K562 (cell line): Measurements from ENCODE around the gene HPSE2. TPM values are rescaled to one million over a fixed set of nuclear protein-coding genes. Genes with fewer than 3 reads are reported as not detected.

Experiments
- ATAC-seq: fragments of 200-7000 bp; cut with Tn5 transposase; 3 replicates; pipeline ENCODE4 v1.9.1; 2020; ENCODE audit warnings: moderate library complexity
- BruUV-seq: library from RNA; stranded (reverse); fragments of 400-500 nt; replicated peaks from 2 replicates; lab custom pipeline; 2021; lab: Mats Ljungman, UMichigan
- CTCF ChIA-PET: fragments of 300-600 bp; formaldehyde crosslinking; extraction: SDS; loops from one replicate; lab custom pipeline; 2021; ENCODE audit warnings: low intra/inter-chr PET ratio; lab: Yijun Ruan, JAX
- POLR2A ChIA-PET: fragments of 300-600, 350-650 bp; sonication (Branson Sonifier 250); formaldehyde crosslinking; extraction: SDS; loops from one replicate; lab custom pipeline; 2021; ENCODE audit warnings: antibody characterized with exemption, inconsistent platforms; lab: Yijun Ruan, JAX
- DNase-seq, 4 experiments: peaks; one replicate each; pipeline versions ENCODE4 v3.0.0 to v3.0.0-alpha.2; 2011 to 2018; ENCODE audit warnings: low spot score in 3 of 4, mixed read lengths in 3 of 4; ENCODE audit errors: extremely low read depth in 1 of 4
- FAIRE-seq: peaks from 2 replicates; lab custom pipeline; 2011; peaks lifted over from hg19 to GRCh38; lab: Jason Lieb, UNC
- H2AFZ ChIP-seq: 2 replicates; pipeline ENCODE4 v1.6.0; 2011; ENCODE audit warnings: low read depth, low read length, control low read depth, inconsistent platforms
- H3K27ac ChIP-seq: fragments of 200-600 bp; 3 replicates; pipeline ENCODE4 v1.8.0; 2011; ENCODE audit warnings: low read depth, mild to moderate bottlenecking, control low read depth, inconsistent platforms, low read length, moderate library complexity, mixed read lengths; ENCODE audit errors: extremely low read depth
- H3K27me3 ChIP-seq, 2 experiments: fragments of 300-600 bp in 1 of 2; 2 replicates in 1 of 2; 3 replicates in 1 of 2; pipeline versions ENCODE4 v1.6.0 to v1.8.0; 2011; ENCODE audit warnings: inconsistent platforms in 2 of 2, low read length in 2 of 2, mild to moderate bottlenecking in 1 of 2, mixed read lengths in 1 of 2, moderate library complexity in 1 of 2; ENCODE audit not compliant: control insufficient read depth in 2 of 2, insufficient read depth in 2 of 2
- H3K36me3 ChIP-seq: fragments of 300-600 bp; 3 replicates; pipeline ENCODE4 v1.8.0; 2011; ENCODE audit warnings: mild to moderate bottlenecking, low read length, inconsistent platforms; ENCODE audit not compliant: control insufficient read depth, insufficient read depth
- H3K4me1 ChIP-seq, 2 experiments: fragments of 200-600 bp in 1 of 2; replicated peaks in 1 of 2; 2 replicates in 1 of 2; 3 replicates in 1 of 2; pipeline versions ENCODE4 v1.5.1 to v1.8.0; 2011; ENCODE audit warnings: inconsistent platforms in 2 of 2, low read length in 2 of 2, mild to moderate bottlenecking in 1 of 2, mixed read lengths in 1 of 2, moderate library complexity in 1 of 2; ENCODE audit not compliant: control insufficient read depth in 2 of 2, insufficient read depth in 2 of 2
- H3K4me2 ChIP-seq: 2 replicates; pipeline ENCODE4 v1.6.1; 2011; ENCODE audit warnings: low read length, control low read depth, inconsistent platforms, mixed read lengths; ENCODE audit not compliant: insufficient read depth
- H3K4me3 ChIP-seq: fragments of 200-600 bp; sonication (generic), shearing (Covaris generic); 2 replicates; pipeline ENCODE4 v1.5.1; 2016; ENCODE audit warnings: control low read depth, inconsistent platforms
- H3K79me2 ChIP-seq: fragments of 200-600 bp; 3 replicates; pipeline ENCODE4 v1.8.0; 2011; ENCODE audit warnings: low read length, inconsistent platforms; ENCODE audit not compliant: control insufficient read depth, insufficient read depth
- H3K9ac ChIP-seq, 2 experiments: 2 replicates each; pipeline versions ENCODE4 v1.6.0 to v1.6.1; 2011; ENCODE audit warnings: low read depth in 2 of 2, low read length in 2 of 2, control low read depth in 1 of 2, inconsistent platforms in 1 of 2, mild to moderate bottlenecking in 1 of 2, mixed read lengths in 1 of 2; ENCODE audit not compliant: insufficient read depth in 1 of 2
- H3K9me1 ChIP-seq: one replicate; pipeline ENCODE4 v1.6.0; 2011; ENCODE audit warnings: inconsistent platforms, mild to moderate bottlenecking, low read length, moderate library complexity; ENCODE audit not compliant: control insufficient read depth, insufficient read depth
- H3K9me3 ChIP-seq: replicated peaks from 2 replicates; pipeline ENCODE4 v1.5.1; 2011; ENCODE audit warnings: low read depth, low read length, inconsistent platforms; ENCODE audit not compliant: control insufficient read depth, insufficient read depth
- H4K20me1 ChIP-seq: replicated peaks from 2 replicates; pipeline ENCODE4 v1.6.1; 2011; ENCODE audit warnings: low read length, inconsistent platforms, mixed read lengths; ENCODE audit not compliant: control insufficient read depth, insufficient read depth
- ARHGAP35 ChIP-seq: fragments of 450-650 bp; IDR thresholded peaks from 2 replicates; pipeline ENCODE4 v1.6.1; 2018; ENCODE audit not compliant: partially characterized antibody
- ARID1B ChIP-seq: fragments of 450-650 bp; IDR thresholded peaks from 2 replicates; pipeline ENCODE4 v1.6.1; 2016; ENCODE audit warnings: antibody characterized with exemption, mild to moderate bottlenecking, inconsistent platforms
- CEBPG ChIP-seq, 3 experiments: fragments of 200-800 bp in 1 of 3; sonication (Bioruptor generic) in 1 of 3; sonication (generic) in 1 of 3; formaldehyde crosslinking in 1 of 3; IDR thresholded peaks in 2 of 3; conservative IDR thresholded peaks in 1 of 3; 2 replicates each; pipeline versions ENCODE4 v1.6.1 to v1.8.0; 2016 to 2022; ENCODE audit warnings: missing compliant biosample characterization in 2 of 3, missing genetic modification characterization in 2 of 3, mild to moderate bottlenecking in 1 of 3, missing genetic modification reagents in 1 of 3
- MAFK ChIP-seq: IDR thresholded peaks from 2 replicates; pipeline ENCODE4 v1.6.1; 2011; ENCODE audit warnings: low read length, improper control_type of control experiment
- NFYB ChIP-seq: IDR thresholded peaks from 2 replicates; pipeline ENCODE4 v1.6.1; 2011; ENCODE audit warnings: mild to moderate bottlenecking, moderate library complexity; ENCODE audit not compliant: insufficient read length; ENCODE audit errors: extremely low read depth
- PRMT5 ChIP-seq: sonication (generic); formaldehyde crosslinking; IDR thresholded peaks from 2 replicates; pipeline ENCODE4 v1.5.0; 2020; ENCODE audit warnings: missing genetic modification reagents
- PYGO2 ChIP-seq: fragments of 450-650 bp; IDR thresholded peaks from 2 replicates; pipeline ENCODE4 v1.6.1; 2016; ENCODE audit warnings: mild to moderate bottlenecking, missing genetic modification characterization, moderate library complexity, missing compliant biosample characterization
- SIRT6 ChIP-seq: IDR thresholded peaks from one replicate; pipeline ENCODE4 v1.6.1; 2012; ENCODE audit warnings: low read depth, mild to moderate bottlenecking, control low read depth, inconsistent platforms, low read length, moderate library complexity
- TAF9B ChIP-seq: fragments of 450-650 bp; IDR thresholded peaks from 2 replicates; pipeline ENCODE4 v1.6.1; 2018; ENCODE audit warnings: mild to moderate bottlenecking; ENCODE audit not compliant: partially characterized antibody
- TCFL5 ChIP-seq: fragments of 250-450 bp; sonication (Bioruptor Pico); conservative IDR thresholded peaks from 2 replicates; pipeline ENCODE4 v1.6.1; 2021; ENCODE audit warnings: mild to moderate bottlenecking, moderate library complexity, matching md5 sums
- ZBTB8A ChIP-seq: fragments of 450-650 bp; IDR thresholded peaks from 2 replicates; pipeline ENCODE4 v1.6.1; 2018; ENCODE audit warnings: mild to moderate bottlenecking, moderate library complexity; ENCODE audit not compliant: partially characterized antibody
- ZNF263 ChIP-seq: sonication (generic); formaldehyde crosslinking; IDR thresholded peaks from 2 replicates; pipeline ENCODE4 v1.8.0; 2022; ENCODE audit warnings: mild to moderate bottlenecking, missing genetic modification reagents, borderline replicate concordance
- WGBS: fragments of 100-300 bp; shearing (Covaris generic); methylation state at CpG from one replicate; pipeline ENCODE4 v1.1.6; 2016; ENCODE audit warnings: low coverage, mixed read lengths; ENCODE audit not compliant: insufficient coverage; ENCODE audit errors: missing lambda C conversion rate; 5-methylcytosine and 5-hydroxymethylcytosine counted together
- in situ Hi-C: fragments of 300-500 bp; cut with MboI; formaldehyde crosslinking; loops from 4 replicates; pipeline ENCODE4 v1.15.0; 2018; ENCODE audit warnings: inconsistent platforms, mixed read lengths
- intact Hi-C: fragments of 100-400 bp; cut with micrococcal nuclease; formaldehyde crosslinking; loops from 2 replicates; pipeline ENCODE4 v1.14.2; 2022
- polyA plus RNA-seq, 8 experiments: library from polyadenylated mRNA; depleted of rRNA in 4 of 8; stranded (reverse) in 5 of 8; unstranded in 3 of 8; fragments of >200 nt; fragmentation: Nextera tagmentation in 2 of 8; fragmentation: Illumina TruSeq in 1 of 8; extraction: Ambion mirVana in 2 of 8; extraction: Trizol in 1 of 8; gene quantifications; 2 replicates each; pipeline versions ENCODE4 v1.2.1 to v1.2.3, GENCODE V29; 2011 to 2014; ENCODE audit warnings: inconsistent platforms in 1 of 8, missing spikeins in 1 of 8
- total RNA-seq, 7 experiments: library from RNA; depleted of rRNA in 6 of 7; stranded (reverse); fragments of >200 nt in 6 of 7; fragmentation: Illumina TruSeq in 2 of 7; extraction: Trizol in 2 of 7; gene quantifications; 2 replicates each; pipeline versions ENCODE4 v1.2.1 to v1.2.3, GENCODE V29; 2011 to 2021; ENCODE audit warnings: low replicate concordance in 1 of 7
- TF ChIP-seq, protein P1 (sequence below): fragments of 450-650 bp; formaldehyde crosslinking; IDR thresholded peaks from 2 replicates; pipeline ENCODE4 v1.4.0; 2022; ENCODE audit warnings: mild to moderate bottlenecking, moderate library complexity
- TF ChIP-seq, protein P2 (sequence below): fragments of 450-650 bp; IDR thresholded peaks from one replicate; pipeline ENCODE4 v1.6.1; 2018; ENCODE audit warnings: mild to moderate bottlenecking, moderate library complexity; ENCODE audit not compliant: partially characterized antibody
- TF ChIP-seq, protein P3 (sequence below): fragments of 150-350 bp; IDR thresholded peaks from 2 replicates; pipeline ENCODE4 v1.6.1; 2014; ENCODE audit warnings: low read depth, mild to moderate bottlenecking, low read length, borderline replicate concordance

HPSE2 gene
- total and polyA plus RNA-seq, 9 of the 15 experiments (the other 6 are each of a cell fraction or from before 2014, with no cell fraction given), result 0.03 to 0.10 (median 0.04) TPM; not detected in 2

DNA sequence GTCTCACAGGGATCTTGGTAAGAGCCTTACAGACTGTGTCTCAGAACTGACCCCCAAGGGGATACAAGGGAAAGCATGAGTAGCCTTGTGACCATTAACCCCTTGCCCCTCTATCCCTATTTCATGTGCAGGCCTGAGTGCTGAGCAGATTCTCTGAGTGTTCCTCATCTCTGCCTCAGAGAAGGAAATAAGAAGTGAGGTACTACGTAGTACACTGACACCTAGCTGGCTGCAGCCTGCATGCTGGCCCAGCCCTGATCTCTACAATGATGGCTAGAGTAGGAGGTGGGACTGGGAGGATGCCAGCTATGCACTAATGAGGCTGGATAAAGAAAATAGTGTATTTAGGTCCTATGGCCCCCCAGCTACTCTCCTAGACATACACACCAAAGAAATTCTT is 614.0 kb downstream of the HPSE2 start:
- WGBS, result 0% methylated on average over 1 of the region's 1 CpG
- H3K9me3 ChIP-seq, result no peaks in the 10 kb centered on the region
- H3K79me2 ChIP-seq, result no peaks in the 10 kb centered on the region
- H3K4me1 ChIP-seq, result no peaks in the 10 kb centered on the region
- no peak overlapping the region for H3K27ac ChIP-seq
- in situ Hi-C loops, result no loop called here
- ATAC-seq (no peak), FAIRE-seq (no peak), DNase-seq (no peak)
- H3K9me1 ChIP-seq, result no peaks in the 10 kb centered on the region
- no peaks in the 10 kb centered on the region for H3K36me3 ChIP-seq
- no peak overlapping the region for H2AFZ ChIP-seq
- CTCF ChIA-PET, result no interaction called here
- no peaks in the 10 kb centered on the region for H4K20me1 ChIP-seq
- no TSS peak for BruUV-seq
- H3K4me2 ChIP-seq, result no peak overlapping the region
- intact Hi-C loops, result no loop called here
- H3K4me3 ChIP-seq, result no peak overlapping the region
- H3K9ac ChIP-seq, result no peak overlapping the region
- POLR2A ChIA-PET, result no interaction called here
- H3K27me3 ChIP-seq, result no peaks in the 10 kb centered on the region
- TF ChIP-seq ARHGAP35 (no peak), NFYB (no peak), PYGO2 (tag) (no peak), TCFL5 (CRISPR knock-in tag) (no peak), TAF9B (no peak), ZBTB8A (no peak), MAFK (no peak), PRMT5 (CRISPR knock-in tag) (no peak), ARID1B (no peak), ZNF263 (no peak), SIRT6 (no peak), CEBPG (CRISPR knock-in tag; IDR thresholded peaks at IDR 0.05) (no peak), CEBPG (tag; conservative IDR thresholded peaks at IDR 0.05 in 1 of 2, IDR thresholded peaks at IDR 0.05 in 1 of 2) (no peak)
- TF ChIP-seq, protein P1, sequence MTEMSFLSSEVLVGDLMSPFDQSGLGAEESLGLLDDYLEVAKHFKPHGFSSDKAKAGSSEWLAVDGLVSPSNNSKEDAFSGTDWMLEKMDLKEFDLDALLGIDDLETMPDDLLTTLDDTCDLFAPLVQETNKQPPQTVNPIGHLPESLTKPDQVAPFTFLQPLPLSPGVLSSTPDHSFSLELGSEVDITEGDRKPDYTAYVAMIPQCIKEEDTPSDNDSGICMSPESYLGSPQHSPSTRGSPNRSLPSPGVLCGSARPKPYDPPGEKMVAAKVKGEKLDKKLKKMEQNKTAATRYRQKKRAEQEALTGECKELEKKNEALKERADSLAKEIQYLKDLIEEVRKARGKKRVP, result no peak
- TF ChIP-seq, protein P2, sequence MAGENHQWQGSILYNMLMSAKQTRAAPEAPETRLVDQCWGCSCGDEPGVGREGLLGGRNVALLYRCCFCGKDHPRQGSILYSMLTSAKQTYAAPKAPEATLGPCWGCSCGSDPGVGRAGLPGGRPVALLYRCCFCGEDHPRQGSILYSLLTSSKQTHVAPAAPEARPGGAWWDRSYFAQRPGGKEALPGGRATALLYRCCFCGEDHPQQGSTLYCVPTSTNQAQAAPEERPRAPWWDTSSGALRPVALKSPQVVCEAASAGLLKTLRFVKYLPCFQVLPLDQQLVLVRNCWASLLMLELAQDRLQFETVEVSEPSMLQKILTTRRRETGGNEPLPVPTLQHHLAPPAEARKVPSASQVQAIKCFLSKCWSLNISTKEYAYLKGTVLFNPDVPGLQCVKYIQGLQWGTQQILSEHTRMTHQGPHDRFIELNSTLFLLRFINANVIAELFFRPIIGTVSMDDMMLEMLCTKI, result no peak
- TF ChIP-seq, protein P3, sequence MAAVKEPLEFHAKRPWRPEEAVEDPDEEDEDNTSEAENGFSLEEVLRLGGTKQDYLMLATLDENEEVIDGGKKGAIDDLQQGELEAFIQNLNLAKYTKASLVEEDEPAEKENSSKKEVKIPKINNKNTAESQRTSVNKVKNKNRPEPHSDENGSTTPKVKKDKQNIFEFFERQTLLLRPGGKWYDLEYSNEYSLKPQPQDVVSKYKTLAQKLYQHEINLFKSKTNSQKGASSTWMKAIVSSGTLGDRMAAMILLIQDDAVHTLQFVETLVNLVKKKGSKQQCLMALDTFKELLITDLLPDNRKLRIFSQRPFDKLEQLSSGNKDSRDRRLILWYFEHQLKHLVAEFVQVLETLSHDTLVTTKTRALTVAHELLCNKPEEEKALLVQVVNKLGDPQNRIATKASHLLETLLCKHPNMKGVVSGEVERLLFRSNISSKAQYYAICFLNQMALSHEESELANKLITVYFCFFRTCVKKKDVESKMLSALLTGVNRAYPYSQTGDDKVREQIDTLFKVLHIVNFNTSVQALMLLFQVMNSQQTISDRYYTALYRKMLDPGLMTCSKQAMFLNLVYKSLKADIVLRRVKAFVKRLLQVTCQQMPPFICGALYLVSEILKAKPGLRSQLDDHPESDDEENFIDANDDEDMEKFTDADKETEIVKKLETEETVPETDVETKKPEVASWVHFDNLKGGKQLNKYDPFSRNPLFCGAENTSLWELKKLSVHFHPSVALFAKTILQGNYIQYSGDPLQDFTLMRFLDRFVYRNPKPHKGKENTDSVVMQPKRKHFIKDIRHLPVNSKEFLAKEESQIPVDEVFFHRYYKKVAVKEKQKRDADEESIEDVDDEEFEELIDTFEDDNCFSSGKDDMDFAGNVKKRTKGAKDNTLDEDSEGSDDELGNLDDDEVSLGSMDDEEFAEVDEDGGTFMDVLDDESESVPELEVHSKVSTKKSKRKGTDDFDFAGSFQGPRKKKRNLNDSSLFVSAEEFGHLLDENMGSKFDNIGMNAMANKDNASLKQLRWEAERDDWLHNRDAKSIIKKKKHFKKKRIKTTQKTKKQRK, result no peak
